HCT116 (cell line): Measurements from ENCODE around the gene BCAR3.

Experiments used
- CEBPB ChIP-seq: IDR thresholded peaks from 2 replicates; pipeline ENCODE4 v1.6.1; 2012; ENCODE audit warnings: low read depth
- CTCF ChIP-seq, 3 experiments: fragments of 200-600 bp in 1 of 3; sonication (generic) in 1 of 3; IDR thresholded peaks in 2 of 3; conservative IDR thresholded peaks in 1 of 3; 2 replicates each; pipeline ENCODE4 v1.5.1; 2012 to 2017; ENCODE audit warnings: low read depth in 2 of 3, low read length in 2 of 3, antibody characterized with exemption in 1 of 3, borderline replicate concordance in 1 of 3, control low read depth in 1 of 3, mild to moderate bottlenecking in 1 of 3, mixed read lengths in 1 of 3, mixed run types in 1 of 3, moderate library complexity in 1 of 3; ENCODE audit not compliant: insufficient read depth in 1 of 3
- EGR1 ChIP-seq: IDR thresholded peaks from 2 replicates; pipeline ENCODE4 v1.6.1; 2012; ENCODE audit warnings: low read depth
- EZH2 ChIP-seq: fragments of 200-600 bp; sonication (generic); IDR thresholded peaks from 2 replicates; pipeline ENCODE4 v1.6.1; 2017; ENCODE audit warnings: antibody characterized with exemption, mixed run types
- MAX ChIP-seq: IDR thresholded peaks from 2 replicates; pipeline ENCODE4 v1.6.1; 2012
- POLR2A ChIP-seq: IDR thresholded peaks from 2 replicates; pipeline ENCODE4 v1.7.0; 2011; ENCODE audit warnings: borderline replicate concordance; ENCODE audit not compliant: insufficient read depth, insufficient read length; ENCODE audit errors: extremely low read depth
- RAD21 ChIP-seq: IDR thresholded peaks from 2 replicates; pipeline ENCODE4 v1.6.1; 2012; ENCODE audit warnings: low read depth, mild to moderate bottlenecking
- ZBTB33 ChIP-seq: IDR thresholded peaks from 2 replicates; pipeline ENCODE4 v1.6.1; 2011; ENCODE audit warnings: mild to moderate bottlenecking, low read length, moderate library complexity; ENCODE audit not compliant: insufficient replicate concordance; ENCODE audit errors: extremely low read depth
- ZFX ChIP-seq: fragments of 450-650 bp; IDR thresholded peaks from 2 replicates; pipeline ENCODE4 v1.6.1; 2017
- ZNF274 ChIP-seq: fragments of 200-500 bp; sonication (Bioruptor generic); IDR thresholded peaks from 2 replicates; pipeline ENCODE4 v1.6.1; 2014; ENCODE audit warnings: mild to moderate bottlenecking, low read depth, low read length, inconsistent platforms

DNA sequence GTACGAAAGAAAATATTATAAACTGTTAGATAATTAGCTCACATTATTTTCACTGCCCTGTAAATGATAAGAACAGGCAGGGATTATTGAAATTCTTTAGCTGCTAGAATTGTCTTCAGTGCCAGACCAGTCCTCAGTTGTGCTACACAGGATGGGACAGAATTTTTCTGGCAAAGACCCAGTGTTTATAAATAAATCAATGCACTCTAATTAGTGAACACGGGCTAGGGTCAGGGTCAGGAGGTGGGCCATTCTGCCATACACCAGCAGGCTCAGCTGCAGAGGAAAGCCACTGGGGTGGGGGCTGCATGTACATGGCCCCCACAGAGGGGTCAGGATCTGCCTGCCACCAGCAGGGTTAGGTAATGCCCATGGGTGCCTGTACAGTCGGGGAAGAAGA is 6.4 kb downstream of the BCAR3 start:
- TF ChIP-seq ZFX (no peak), ZBTB33 (no peak), CTCF (IDR thresholded peaks at IDR 0.05 in 2 of 3, conservative IDR thresholded peaks at IDR 0.05 in 1 of 3; ENCODE audit: borderline replicate concordance in 1 of 3, insufficient read depth in 1 of 3, low read depth in 2 of 3, low read length in 2 of 3) (no peak), RAD21 (no peak), CEBPB (no peak), MAX (no peak), EZH2 (no peak), POLR2A (no peak), ZNF274 (no peak), EGR1 (no peak)
